Stimulated activated CD4-positive, alpha-beta T cell treated with anti-CD3 and anti-CD28 coated beads, Interleukin-1b, Interleukin-23, amount 100 ng/mL, for 4 hours (primary cell): ENCODE measurements around the gene PPT2.

Experiments used
- DNase-seq, 2 donors: peaks; one replicate each; pipeline ENCODE4 v3.0.0-alpha.2; 2020; ENCODE audit warnings: low read depth in 2 of 2

PPT2 gene

GRCh38 chr6:32151863-32152768 lies 1.8 kb upstream of the PPT2 start, which contains the start of gene PRRT1:
Gene PRRT1 (minus strand): TSS chr6:32151939. CDS start chr6:32151827, 112 bp downstream.
- DNase-seq = no peak

DNA sequence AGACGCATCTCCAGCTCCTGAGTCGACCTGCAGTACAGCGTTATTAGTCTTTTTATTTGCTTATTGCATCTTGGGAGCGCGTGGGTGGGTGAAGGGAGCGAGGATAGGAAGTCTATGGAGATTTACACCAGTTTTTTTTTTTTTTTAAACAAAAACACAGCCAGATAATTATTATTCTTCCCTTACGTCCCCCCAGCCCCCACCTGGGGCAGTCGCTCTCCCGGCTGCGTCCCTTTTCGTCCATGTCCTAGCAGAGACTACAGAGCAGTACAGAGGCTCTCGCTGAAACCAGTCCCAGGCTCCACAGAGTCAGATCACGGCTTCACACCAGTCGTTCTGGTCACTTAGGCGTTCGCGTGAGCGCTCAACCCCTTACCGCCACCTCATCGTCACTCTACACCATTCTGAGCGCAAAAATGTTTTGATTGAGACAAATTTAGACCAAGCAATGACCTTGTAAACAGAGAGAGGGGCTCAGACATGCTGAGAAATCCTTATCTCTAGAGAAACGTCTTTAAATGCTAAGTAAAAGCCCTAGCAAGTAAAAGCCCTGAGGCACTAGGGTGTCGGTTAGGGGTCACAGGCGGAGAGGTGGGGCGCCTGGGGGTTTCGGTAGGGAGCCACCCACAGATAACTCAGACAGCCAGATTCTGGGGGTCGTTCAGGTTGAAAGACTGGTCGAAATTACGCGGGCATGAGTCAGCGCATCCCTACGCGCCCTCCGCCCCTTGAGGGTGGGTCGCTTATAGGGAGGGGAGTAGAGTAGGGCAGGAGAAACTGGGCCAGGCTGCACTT lies 975 bp upstream of the PPT2 start:
- DNase-seq = no peak

GRCh38 chr6:32154514-32155161 lies 697 bp downstream of the PPT2 start:
- DNase-seq = peak; percentile 41 to 43

DNA sequence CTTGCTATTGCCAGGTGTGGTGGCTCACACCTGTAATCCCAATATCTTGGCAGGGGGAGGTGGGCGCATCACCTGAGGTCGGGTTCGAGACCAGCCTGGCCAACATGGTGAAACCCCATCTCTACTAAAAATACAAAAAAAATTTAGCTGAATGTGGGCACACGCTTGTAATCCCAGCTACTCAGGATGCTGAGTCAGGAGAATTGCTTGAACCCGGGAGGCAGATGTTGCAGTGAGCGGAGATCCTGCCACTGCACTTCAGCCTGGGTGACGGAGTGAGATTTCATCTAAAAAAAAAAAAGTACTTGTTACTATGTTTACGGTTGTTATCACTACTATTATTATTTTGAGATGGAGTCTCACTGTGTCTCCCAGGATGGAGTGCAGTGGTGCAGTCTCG lies 3.0 kb downstream of the PPT2 start:
- DNase-seq = no peak

GRCh38 chr6:32158052-32158451 lies 4.1 kb downstream of the PPT2 start:
- no peak for DNase-seq

DNA sequence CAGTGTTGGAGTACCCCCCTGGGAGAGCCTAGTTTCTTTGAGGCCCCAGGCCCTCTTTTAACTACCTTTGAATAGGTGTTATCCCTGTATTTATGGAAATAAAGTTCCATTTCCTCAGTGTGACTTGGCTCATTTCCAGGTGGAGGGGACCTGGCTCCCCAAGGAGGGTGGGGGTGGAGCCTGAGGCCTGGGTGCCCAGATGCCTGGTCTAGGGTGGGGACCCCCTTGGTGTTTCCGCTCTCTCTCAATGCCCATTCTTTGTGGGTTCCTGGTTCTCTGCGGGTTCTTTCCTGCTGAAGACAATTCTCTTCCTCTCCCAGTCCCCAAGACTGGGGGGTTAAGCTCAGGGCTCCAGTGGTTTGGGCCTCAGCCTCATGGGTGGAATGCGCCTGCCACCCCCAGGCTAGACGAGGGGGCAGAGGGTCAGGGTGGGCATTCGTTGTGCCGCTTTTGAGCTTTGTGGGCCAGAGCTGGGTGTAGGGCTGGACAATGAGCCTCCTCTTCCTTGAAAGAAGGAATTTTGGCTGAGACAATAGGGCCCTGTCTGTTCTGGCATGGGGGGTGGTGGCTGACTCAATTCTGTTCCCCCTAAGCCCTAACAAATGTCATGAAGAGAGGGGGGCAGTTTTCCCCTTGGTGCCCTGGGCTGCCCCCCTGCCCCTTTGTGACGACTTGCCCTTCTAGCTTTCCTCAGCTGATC lies 9.8 kb downstream of the PPT2 start:
- DNase-seq = no peak

GRCh38 chr6:32164295-32164694 lies 10.4 kb downstream of the PPT2 start, which contains the start of gene EGFL8:
Gene EGFL8 (plus strand): TSS chr6:32164595. CDS start chr6:32166166, 1,571 bp downstream.
- DNase-seq = no peak

GRCh38 chr6:32166411-32167061 lies 12.6 kb downstream of the PPT2 start:
- no peak for DNase-seq

DNA sequence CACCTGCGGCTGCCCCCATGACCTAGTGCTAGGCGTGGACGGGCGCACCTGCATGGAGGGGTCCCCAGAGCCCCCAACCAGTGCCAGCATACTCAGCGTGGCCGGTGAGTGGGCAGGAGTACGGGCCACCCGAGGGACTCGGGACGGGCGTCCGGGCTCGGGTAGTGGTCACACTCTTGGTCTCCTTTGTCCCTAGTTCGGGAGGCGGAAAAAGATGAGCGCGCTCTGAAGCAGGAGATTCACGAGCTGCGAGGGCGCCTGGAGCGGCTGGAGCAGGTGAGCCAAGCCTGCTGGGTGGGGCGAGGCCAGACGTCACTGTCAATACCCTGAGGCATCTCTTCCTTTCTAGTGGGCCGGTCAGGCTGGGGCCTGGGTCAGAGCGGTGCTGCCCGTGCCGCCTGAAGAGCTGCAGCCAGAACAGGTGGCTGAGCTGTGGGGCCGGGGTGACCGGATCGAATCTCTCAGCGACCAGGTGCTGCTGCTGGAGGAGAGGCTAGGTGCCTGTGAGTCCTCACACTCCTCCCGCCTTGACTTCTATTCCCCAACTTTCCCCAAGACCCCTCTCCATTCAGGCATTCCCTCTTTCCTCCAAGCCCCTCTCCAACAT lies 13.3 kb downstream of the PPT2 start:
- no peak for DNase-seq

GRCh38 chr6:32167761-32168262 lies 13.9 kb downstream of the PPT2 start:
- DNase-seq = no peak

- DNase-seq = no peak
Measured at GRCh38 chr6:32168350-32168749, 14.4 kb downstream of the PPT2 start.

GRCh38 chr6:32168807-32169591 lies 15.1 kb downstream of the PPT2 start:
- no peak for DNase-seq

DNA sequence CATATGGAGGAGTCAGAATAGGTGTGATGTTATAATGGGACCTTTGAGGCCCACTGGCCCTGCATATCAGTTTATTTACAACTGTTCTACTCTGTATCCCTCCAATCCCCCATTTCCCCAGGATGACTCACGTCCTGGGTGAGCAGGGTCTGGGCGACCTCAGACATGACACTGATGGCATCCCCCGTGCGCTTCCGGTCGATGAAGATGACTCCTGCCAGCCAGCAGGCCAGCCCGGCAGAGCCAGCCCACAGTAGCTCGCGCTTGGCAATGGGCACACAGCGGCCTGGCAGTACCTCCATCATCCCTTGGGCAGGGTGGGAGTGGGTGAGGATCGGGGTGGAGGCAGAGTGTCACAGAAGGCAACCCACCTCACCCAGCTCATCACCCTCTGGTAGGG lies 16.4 kb downstream of the PPT2 start:
- DNase-seq = no peak

DNA sequence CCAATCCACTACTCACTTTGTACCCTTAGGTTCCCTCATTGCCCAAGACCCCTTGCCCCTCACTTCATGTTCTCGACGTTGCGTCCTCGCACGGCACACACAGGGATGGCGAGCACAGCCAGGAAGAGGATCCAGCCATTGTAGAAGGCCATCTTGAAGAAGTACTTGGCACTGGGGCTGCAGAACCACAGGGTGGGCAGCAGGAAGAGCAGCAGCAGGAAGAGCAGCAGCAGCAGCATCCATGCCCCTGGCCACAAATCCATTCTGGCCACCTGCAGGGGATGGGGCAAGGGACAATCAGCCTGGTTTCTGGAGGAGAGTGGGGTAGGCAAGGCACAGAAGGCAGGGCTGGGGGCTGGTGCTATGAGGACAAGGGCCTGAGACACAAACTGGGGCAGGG lies 17.3 kb downstream of the PPT2 start:
- no peak for DNase-seq

- no peak for DNase-seq
Measured at GRCh38 chr6:32173051-32173727, 19.2 kb downstream of the PPT2 start.

- DNase-seq = no peak
Measured at GRCh38 chr6:32174416-32174815, 20.5 kb downstream of the PPT2 start.

- DNase-seq = no peak
Measured at GRCh38 chr6:32175322-32175710, 21.4 kb downstream of the PPT2 start.

- peak; percentile 95 to 97 for DNase-seq
Measured at GRCh38 chr6:32175711-32176475, 22.0 kb downstream of the PPT2 start, which contains the start of gene AGPAT1. Gene AGPAT1 (minus strand): TSS chr6:32176084. CDS start chr6:32171496, 4,588 bp downstream.
